Stimulated activated CD4-positive, alpha-beta T cell treated with anti-CD3 and anti-CD28 coated beads, Interleukin-4, amount 100 ng/mL, for 48 hours (primary cell): ENCODE data around the gene GABRA4.

ENCODE experiments used
- DNase-seq, 2 donors: peaks; one replicate each; pipeline ENCODE4 v3.0.0-alpha.2; 2020; ENCODE audit warnings: low read depth in 2 of 2

The GABRA4 gene

DNA sequence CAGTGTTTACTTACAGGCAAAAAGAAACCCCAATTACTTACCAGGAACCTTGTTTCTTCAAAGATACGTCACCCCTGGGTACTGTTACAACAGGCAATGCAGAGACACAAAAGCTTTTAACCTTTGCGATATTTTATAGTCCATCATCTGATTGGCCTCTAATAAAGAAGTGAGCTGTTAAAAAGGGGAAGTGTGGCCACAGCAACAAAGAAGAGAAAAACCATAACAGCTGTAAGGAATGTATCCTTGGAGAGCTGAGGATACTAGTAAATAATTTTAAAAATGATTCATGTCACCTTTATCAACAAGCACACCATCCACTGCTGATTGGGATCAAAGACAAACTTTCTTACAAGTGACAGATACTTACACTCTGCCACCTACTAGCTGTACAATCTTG is 14.1 kb downstream of the GABRA4 start:
- DNase-seq = no peak

DNA sequence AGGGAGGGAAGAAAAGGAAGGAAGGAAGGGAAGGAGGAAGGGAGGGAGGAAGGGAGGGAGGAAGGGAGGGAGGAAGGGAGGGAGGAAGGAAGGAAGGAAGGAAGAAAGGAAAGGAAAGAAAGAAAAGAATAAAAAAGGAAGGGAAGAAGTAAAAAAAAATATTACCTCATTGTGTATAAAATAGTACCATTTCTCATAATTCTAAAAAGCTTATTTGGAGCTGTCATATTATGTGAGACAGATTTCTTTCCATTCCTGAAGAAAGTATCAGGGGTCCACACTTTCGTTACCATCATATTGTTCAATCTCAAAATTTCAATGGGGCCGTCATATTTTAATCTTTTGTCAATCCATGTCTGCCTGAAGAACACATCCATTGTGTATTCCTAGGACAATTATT is 16.1 kb downstream of the GABRA4 start:
- DNase-seq = no peak

DNA sequence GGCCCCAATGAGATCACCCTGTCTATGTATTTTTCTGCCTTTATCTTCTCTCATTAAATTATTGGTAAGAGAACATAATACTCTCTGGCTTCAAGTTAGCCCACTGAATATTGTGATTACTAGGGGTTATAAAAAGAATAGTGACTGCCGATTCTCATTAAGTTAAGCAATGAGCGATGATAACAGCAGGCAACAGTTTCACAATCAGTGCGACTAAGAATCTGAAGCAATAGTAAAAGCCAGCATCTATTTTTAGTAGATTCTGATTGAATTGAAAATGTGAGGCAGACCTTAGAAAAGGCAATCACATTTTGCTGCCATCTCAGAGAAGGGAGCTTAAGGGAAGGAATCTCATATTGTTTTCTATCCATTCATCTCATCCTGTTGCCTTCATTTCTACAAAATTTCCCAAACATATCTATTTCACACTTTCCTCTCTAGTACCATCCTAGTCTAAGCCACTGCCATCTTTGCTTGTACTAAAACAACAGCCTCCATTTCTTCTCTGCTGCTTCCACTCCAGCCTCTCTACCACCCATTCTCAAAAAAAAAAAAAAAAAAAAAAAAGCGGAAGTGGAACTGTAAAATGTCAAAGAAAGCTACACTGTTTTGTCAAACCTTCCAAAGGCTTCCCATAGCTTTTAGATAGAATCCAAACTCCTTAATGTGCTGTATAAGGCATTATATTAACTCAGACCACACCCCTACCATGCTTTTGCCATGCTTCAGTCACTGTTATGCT is 17.4 kb downstream of the GABRA4 start:
- DNase-seq = no peak

DNA sequence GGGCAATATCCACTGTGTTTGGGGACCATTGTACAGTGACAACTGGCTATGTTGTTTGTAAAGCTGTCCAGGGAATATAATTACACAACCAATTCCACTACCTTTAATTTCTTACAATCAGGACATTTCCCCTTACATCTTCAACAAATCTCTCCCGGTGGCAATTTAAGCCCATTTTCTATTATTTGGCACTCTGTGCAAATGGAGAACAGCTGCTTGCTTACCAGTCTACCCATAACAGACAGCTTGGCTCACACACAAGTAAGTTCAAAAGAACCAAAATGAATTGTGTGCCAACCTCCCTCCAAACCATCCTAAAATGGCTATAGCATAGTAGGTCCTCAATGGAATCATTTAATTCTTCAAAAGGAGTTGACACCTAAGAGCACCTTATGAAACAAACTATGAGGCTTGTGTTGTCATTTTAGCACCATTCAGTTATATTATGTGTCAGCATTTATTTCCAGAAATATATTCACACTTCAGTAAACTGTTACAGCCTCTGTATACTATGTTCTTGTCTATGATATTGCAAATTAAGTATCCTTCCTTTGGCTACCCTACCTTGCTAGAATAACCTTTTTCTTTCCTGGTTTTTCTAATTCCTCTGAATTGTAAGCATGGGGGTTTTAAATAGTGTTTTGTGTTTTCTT is 18.4 kb downstream of the GABRA4 start:
- DNase-seq = no peak

DNA sequence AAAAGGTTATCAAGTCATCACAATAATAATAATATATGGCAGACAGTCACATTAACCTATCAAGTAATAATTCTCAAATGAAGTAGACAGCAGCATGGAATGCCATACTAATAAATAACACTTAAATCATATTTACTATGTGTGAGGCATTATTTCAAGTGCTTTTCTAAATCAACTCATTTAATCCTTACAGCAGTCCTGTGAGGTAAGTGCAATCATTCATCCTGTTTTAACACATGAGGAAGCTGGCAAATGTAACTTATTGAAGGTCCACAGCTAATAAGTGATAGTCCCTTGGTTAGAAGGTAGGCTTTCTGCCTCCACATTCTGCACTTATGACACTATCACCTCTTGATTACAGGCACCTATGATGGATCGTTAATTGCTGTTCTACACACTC is 24.5 kb downstream of the GABRA4 start:
- DNase-seq = no peak

DNA sequence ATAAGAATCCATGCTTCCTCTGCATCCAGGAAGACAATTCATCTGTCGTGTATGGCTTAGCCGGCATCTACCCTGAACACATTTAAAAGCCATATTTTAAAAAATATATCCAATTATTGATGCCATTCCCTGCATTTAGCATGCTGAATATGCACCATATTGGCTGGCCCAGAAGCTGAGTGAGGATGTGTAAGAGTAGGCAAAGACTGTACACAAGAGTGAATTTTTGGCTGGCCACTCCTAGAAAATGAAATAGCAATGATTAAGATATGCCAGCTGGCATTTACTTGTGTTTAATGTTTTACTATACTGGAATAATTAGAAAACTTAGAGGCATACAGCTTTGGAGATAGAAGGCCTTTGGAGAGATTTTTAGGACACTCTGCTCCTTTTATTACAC is 25.8 kb downstream of the GABRA4 start:
- no peak for DNase-seq

DNA sequence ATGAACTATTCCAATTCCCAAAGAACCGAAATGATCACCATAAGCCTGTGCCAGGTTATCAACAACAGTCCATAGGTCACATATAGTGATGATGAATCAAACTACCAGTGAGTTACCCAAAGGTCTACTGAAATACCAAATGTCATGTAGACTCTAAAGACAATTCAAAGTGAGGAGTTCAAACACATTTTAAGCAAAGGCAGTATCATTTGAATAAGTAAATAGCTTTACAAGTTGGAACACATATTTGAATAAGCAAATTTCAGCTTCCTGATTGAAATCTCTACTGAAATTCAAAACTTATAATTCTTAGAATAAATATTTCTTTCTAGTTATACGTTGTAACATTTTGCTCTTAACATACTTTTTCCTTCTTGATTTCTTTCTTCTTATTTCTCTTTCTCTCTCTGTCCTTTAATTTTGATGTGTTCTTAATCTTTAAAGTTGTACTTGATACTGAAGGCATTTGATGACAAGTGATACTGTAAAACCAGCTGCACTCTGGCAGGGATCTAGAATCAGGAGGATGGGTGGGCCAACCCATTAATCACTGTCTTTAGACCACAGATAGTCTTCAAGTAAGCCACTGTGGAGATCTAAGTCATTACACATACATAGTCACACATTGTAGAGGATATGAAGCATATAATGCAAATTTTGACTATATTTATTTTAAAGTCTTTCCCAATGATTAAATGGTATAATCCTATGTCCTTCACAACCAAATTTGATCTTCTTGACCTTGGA is 34.5 kb downstream of the GABRA4 start:
- DNase-seq = no peak

DNA sequence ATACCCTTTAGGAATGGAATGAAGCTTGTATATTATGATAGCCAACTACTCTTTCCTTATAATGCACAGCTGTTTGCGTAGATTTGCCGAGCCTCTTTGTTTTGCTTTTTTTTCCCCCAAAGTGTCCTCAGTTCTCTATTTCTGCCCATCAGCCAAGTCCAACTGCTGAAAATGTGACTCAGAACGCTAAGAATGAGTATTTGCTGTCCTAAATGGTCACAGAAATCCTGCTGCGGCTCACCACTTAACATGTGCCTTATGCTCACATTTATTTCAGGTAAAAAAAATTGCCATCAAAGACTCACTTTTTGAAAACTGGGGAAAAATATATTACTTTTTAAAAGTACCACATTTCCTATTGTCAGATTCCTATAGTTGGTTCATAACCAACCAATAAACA is 36.9 kb downstream of the GABRA4 start:
- DNase-seq = no peak

DNA sequence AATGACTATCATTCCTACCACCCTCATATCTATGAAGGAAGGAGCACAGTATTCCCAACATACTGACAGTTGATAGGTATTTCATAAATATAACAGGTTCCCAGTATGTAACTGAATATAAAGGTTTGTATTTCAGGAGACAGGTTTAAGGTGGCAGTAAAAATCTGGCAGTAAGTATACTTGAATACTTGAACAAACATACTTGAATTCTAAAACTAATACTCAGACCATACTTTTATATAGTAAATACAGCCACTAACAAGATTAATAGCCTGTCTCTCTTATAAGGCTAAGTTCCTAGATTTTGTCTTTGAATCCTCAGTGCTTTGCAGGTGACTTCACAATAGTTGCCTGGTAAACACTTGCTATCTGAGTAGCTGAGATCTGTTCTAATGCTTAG is 37.8 kb downstream of the GABRA4 start:
- DNase-seq = no peak

DNA sequence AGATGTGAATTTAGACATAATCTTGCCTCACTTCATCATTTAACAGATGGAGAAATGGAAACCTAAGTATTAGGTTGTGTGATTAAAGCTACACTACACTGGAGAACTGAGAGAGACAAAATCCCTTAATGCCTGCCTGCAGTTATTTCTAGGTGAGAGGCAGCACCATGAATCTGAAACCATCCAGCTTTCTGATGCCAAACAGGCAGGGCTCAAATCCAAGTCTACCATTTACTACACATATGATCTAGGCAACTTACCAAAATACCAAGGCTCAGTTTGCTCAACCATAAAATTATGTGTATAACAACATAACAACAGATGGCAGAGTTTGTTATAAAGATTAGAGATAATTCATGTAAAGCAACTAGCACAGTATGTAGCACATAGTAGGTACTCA is 38.7 kb downstream of the GABRA4 start:
- DNase-seq = no peak

DNA sequence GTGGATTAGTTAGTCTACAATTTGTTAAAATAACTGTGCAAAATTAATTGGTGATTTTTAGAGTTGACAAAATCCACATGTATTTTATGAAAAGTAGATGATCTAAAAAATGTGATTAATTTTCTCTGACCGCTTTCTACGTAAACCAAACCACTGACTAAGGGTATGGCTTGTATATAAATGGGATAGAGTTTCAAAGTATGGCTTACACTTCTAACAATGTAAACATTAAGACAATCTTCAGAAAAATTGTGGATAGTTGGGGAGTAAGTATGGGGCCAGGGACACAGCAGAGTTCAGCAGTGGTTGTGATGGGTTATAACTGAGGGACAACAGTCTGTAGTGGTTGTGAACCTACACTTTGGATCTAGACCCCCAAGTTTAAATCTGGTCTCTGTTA is 39.8 kb downstream of the GABRA4 start:
- DNase-seq = no peak

DNA sequence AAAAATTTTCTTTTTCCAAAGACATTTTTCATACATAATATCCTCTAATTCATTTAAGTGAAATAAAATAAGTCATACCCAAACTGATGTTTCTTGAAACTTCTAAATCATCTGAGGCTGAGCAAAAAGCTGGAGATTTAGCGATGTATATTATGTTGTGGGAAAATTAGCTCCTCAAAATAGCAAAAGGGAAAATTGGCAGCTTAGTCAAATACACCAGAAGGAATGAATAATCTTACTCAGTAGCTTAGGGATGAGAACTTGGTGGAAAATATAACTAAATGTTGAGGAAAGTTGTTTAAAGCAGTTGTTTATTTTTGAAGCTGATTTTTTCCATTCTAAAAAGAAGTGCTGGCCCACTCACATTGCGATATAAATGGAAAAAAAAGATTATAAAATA is 40.9 kb downstream of the GABRA4 start:
- no peak for DNase-seq

DNA sequence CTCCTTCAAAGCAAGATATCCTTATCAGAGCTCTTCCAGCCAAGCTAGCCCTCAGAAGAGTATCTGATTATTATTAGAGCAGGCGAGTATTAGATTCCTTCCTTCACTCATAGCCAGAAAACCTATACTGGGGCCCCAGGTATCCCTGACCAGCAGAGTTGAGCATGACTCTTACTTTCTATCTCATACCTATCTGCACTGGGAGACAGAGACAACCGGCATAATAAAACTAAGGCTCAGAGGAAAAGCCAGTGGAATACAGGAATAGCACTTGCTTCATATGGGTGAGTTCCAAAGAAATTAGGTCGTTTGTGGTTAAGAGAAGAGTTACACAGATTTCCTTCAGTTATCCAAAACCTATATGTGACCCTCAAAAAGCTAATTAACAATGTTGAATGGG is 42.6 kb downstream of the GABRA4 start:
- no peak for DNase-seq

DNA sequence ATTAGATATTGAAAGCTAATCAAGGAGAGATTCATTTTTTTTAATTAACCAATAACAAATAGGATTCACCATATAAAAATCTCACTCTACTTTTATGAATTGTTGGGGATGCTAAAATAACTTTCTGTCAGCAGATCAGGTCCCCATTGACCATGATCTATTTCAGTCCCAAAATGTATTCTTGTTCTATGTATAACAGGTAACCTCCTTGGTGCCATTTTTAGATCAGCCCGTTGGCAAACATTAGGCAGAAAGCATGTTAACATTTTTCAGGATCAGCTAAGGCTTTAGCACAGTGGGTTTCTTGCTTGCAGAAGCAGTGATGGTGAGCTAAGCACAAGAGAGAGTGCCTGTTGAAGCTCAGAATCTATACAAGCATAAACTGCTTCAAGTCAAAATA is 43.6 kb downstream of the GABRA4 start:
- DNase-seq = no peak

DNA sequence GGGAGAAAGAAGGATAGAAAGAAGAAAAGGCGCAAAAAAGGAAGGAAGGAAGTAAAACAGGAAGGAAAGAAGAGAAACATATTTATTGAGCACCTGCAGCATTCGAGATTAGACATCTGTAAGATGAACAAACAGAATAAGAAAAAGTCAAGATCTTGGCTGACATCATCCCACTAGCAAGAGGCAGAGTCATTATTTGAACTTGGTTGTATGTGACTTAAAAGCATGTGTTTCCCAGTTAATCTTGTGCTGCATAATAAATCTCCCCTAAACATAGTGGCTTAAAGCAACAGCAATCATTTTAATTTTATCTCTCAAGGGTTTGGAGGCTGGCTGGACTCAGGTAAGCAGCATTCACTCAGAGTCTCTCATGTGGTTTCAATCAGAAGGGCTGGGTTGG is 45.8 kb downstream of the GABRA4 start:
- no peak for DNase-seq

DNA sequence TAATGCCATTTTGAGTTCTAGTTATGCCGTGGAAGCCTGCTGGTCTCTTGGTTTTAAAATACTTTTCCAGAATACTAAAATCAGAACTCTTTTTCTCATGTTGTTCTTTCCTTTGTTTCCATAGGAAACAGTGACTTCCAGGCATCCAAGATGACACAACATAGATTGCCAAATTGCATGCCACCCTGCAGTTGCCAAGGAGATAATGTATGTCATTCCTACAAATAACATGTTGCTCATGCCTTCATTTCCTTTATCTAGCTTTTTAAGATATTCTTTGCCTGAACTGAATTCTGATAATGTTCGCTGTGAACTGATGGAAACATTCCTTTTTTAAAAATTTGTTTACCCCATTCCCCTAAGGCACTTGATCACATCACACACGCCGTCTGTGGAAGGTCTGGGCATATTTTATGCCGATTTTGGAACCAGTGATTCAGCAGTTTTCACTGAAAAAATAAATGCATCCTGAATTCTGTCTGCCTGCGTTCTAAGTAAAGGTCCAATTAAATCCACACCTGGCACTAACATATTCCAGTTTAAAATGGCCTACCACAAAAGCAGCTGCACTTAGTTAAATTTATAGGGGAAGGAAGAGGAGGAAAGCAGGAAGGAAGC is 46.4 kb downstream of the GABRA4 start:
- no peak for DNase-seq

DNA sequence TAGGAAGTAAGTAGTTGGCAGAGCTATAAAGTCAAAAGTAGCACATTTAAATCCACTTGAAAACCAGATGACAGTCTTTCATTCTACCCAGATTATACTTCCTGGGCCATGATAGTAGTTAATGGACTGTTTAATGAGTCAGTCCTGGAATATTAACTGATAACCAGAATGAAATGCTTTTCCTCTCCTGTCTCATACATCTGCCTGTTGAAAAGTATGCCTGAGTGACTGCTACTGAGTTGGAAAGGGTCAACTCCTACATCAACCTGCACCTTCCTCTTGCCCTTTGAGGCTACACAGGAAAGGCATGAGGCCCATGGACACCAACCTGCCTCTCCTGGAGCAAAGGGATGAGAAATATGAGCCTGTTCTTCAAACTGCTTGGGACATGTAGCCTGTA is 48.3 kb downstream of the GABRA4 start:
- no peak for DNase-seq

DNA sequence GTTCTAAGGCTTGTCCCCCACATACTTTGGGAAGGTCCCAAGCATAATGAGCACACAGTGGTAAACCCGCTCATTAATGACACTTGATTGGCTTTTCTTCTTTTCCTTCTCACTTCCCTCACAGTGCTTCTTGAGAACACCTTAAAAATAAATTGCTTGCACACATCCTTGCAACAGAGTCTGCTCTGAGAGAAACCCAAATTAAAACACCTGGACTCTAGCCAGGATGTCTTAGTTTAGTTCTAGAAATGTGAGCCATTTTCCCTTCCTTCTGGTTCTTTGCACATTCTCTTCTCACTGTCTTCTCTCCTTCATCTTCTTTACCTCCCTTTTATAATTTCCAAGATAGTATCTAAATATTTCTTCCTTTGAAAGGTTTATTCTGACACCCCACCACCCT is 49.0 kb downstream of the GABRA4 start:
- no peak for DNase-seq

DNA sequence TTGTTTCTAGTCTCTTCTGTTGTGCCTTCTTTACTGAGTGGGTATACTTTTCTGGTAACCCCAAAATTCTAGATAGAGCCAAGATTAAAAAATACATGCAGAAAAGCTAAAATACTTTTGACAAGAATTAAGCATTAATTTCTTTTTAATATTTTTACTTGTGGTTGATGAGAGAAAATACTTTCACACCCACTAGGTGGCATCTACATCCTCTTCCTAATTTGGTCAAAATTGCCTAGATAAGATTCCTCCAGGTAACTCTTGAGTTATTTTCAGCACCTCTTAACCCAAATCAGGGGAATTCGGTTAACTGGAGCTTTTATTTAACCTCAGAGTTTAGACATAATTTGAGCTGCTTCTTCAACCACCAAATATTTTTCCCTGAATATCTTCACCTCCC is 55.9 kb downstream of the GABRA4 start:
- DNase-seq = no peak

DNA sequence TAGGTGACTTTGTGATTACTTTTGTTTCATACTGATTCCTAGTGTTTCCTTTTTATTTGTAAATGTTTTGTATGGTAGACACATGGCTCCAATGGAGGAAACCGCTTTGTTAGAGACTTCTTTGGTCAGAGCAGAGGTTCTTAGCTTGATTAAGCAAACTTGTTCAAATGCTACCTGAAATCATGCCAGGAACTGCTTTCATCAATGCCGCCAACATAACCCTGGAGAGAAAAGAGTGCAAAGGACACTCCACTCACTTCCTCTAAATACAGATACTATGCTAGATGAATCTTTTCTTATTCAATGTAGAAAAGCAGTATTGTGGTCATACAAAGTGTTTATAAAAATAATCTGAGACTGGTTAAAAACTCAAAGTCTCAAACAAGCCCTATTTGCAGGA is 58.7 kb downstream of the GABRA4 start:
- no peak for DNase-seq

DNA sequence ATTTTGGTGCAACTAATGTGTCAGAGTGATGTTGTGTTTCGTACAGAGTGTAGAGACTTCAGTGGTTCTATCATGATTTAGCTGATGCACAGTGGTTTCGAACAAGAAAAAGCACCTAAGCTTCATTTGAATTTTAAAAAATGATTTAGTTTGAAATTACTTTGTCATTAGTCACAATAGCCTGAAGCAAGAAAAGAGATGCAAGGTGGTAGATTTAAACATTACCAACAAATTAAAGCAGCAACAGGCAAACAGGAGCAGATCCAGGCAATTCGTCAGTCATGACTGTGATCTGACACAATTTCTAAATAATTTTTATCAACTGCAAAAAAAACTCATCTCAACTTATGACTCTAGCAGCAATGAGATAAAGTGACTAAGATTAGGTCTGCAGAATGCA is 59.7 kb downstream of the GABRA4 start:
- no peak for DNase-seq

DNA sequence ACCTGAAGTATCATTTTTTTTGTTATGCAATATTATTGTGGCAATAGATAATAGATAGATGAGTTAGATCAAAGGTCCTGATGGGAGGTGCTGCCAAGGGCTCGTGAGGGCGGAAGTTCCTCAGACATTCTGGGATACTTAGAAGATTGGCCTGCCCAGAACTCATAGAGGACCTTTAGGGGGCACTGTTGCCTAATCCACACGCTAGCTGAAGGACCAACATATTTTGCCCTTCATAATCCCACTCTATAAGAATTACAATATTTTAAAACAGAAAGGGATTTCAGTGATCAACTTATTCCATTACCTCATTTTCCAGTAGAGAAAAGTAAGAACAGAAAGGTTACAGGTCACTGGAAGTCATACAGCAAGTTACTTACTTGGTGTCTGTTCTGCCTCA is 61.4 kb downstream of the GABRA4 start:
- DNase-seq = no peak

DNA sequence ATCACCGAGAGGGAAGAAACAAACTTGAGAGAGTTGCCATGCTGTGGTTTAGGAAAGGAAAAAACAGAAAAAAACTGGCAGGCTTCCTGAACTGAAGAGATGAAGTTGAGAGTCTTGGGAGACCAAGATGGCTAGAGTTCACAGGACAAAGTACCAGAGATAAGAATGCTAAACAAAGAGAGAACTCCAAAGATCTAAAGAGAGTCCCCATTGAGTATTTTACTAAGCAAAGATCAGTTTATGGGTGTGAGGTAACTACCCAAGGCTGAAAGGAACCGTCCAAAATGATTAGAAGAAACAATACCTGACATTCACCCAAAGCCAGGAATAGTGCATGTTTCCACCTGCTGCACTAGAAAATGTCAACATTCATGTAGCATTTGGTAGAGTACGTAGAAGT is 62.5 kb downstream of the GABRA4 start:
- no peak for DNase-seq
